Mesothelial cell of epicardium (in vitro differentiated cells): ENCODE measurements around the gene PAQR5. TPM values are rescaled to one million over a fixed set of nuclear protein-coding genes. Genes with fewer than 3 reads are reported as not detected.

Experiments used
- DNase-seq, 2 experiments: peaks; one replicate each; pipeline ENCODE4 v3.0.0; 2021; ENCODE audit warnings: low spot score in 2 of 2; ENCODE audit not compliant: unreplicated experiment in 2 of 2
- H3K27ac Mint-ChIP-seq: 2 replicates; pipeline ENCODE4 v1.8.0; 2021; ENCODE audit warnings: mixed read lengths
- H3K27me3 Mint-ChIP-seq: 2 replicates; pipeline ENCODE4 v1.8.0; 2021; ENCODE audit warnings: low read depth, mixed read lengths
- H3K36me3 Mint-ChIP-seq: 2 replicates; pipeline ENCODE4 v1.8.0; 2021; ENCODE audit warnings: mixed read lengths
- H3K4me1 Mint-ChIP-seq: 2 replicates; pipeline ENCODE4 v1.8.0; 2021; ENCODE audit warnings: mixed read lengths
- H3K4me3 Mint-ChIP-seq: 2 replicates; pipeline ENCODE4 v1.8.0; 2021; ENCODE audit warnings: mild to moderate bottlenecking, moderate library complexity, mixed read lengths
- H3K9me3 Mint-ChIP-seq: 2 replicates; pipeline ENCODE4 v1.8.0; 2021; ENCODE audit warnings: mixed read lengths
- CTCF ChIP-seq: fragments of 200-600 bp; sonication (generic); IDR thresholded peaks from one replicate; pipeline ENCODE4 v1.5.0; 2021; ENCODE audit warnings: antibody characterized with exemption; ENCODE audit not compliant: unreplicated experiment
- total RNA-seq: library from RNA; stranded (reverse); gene quantifications from 3 replicates; pipeline ENCODE4 v1.2.1, GENCODE V29; 2021

The PAQR5 gene
- total RNA-seq, 1 donor from 2014 or later = 1.2 TPM

- TF ChIP-seq CTCF = no peak
- H3K27ac Mint-ChIP-seq = no peak overlapping the region
- no peak overlapping the region for H3K4me3 Mint-ChIP-seq
- DNase-seq = no peak
- no peaks in the 10 kb centered on the region for H3K36me3 Mint-ChIP-seq
- H3K4me1 Mint-ChIP-seq = no peaks in the 10 kb centered on the region
- H3K9me3 Mint-ChIP-seq = peaks cover 21% of the 10 kb centered on the region
- H3K27me3 Mint-ChIP-seq = no peaks in the 10 kb centered on the region
Measured at GRCh38 chr15:69369631-69370030, 70.9 kb downstream of the PAQR5 start.

- H3K36me3 Mint-ChIP-seq = no peaks in the 10 kb centered on the region
- no peaks in the 10 kb centered on the region for H3K27me3 Mint-ChIP-seq
- H3K4me3 Mint-ChIP-seq = no peak overlapping the region
- no peak for DNase-seq
- no peak overlapping the region for H3K27ac Mint-ChIP-seq
- peaks cover 2% of the 10 kb centered on the region for H3K4me1 Mint-ChIP-seq
- H3K9me3 Mint-ChIP-seq = peaks cover 8% of the 10 kb centered on the region
- TF ChIP-seq CTCF = no peak
Measured at GRCh38 chr15:69373406-69373805, 74.7 kb downstream of the PAQR5 start.

GRCh38 chr15:69375151-69375790 lies 76.6 kb downstream of the PAQR5 start:
- Mint-ChIP-seq H3K4me3 (no peak overlapping the region), H3K9me3 (peaks cover 7% of the 10 kb centered on the region), H3K27ac (no peak overlapping the region), H3K36me3 (no peaks in the 10 kb centered on the region), H3K27me3 (no peaks in the 10 kb centered on the region), H3K4me1 (peaks cover 2% of the 10 kb centered on the region)
- no peak for DNase-seq
- no peak for TF ChIP-seq CTCF

- peaks cover 2% of the 10 kb centered on the region for H3K4me1 Mint-ChIP-seq
Measured at GRCh38 chr15:69377216-69377970, 78.7 kb downstream of the PAQR5 start.

GRCh38 chr15:69380100-69380725 lies 81.5 kb downstream of the PAQR5 start:
- H3K27ac Mint-ChIP-seq = no peak overlapping the region
- no peaks in the 10 kb centered on the region for H3K36me3 Mint-ChIP-seq
- H3K27me3 Mint-ChIP-seq = no peaks in the 10 kb centered on the region
- H3K4me1 Mint-ChIP-seq = peaks cover 2% of the 10 kb centered on the region
- no peak for DNase-seq
- no peak overlapping the region for H3K4me3 Mint-ChIP-seq
- no peaks in the 10 kb centered on the region for H3K9me3 Mint-ChIP-seq
- TF ChIP-seq CTCF = no peak

More at GRCh38 chr15:69377216-69377970, 78.7 kb downstream of the PAQR5 start:
- H3K9me3 Mint-ChIP-seq = peaks cover 7% of the 10 kb centered on the region
- no peak for DNase-seq
- no peak for TF ChIP-seq CTCF
- H3K4me3 Mint-ChIP-seq = no peak overlapping the region
- H3K36me3 Mint-ChIP-seq = no peaks in the 10 kb centered on the region
- no peaks in the 10 kb centered on the region for H3K27me3 Mint-ChIP-seq
- H3K27ac Mint-ChIP-seq = no peak overlapping the region
